Fibroblast of lung (primary cell): ENCODE results near the gene RASA2. TPM values are rescaled to one million over a fixed set of nuclear protein-coding genes. Genes with fewer than 3 reads are reported as not detected.

ENCODE experiments used
- DNase-seq, 2 donors: peaks; one replicate each; pipeline versions ENCODE4 v3.0.0 to v3.0.0-alpha.2; 2010; ENCODE audit warnings: low read depth in 2 of 2
- H2AFZ ChIP-seq: 2 replicates; pipeline ENCODE4 v1.5.1; 2012; ENCODE audit warnings: low read length, control low read depth, inconsistent platforms
- H3K27ac ChIP-seq: 2 replicates; pipeline ENCODE4 v1.5.1; 2011; ENCODE audit warnings: low read length, control low read depth; ENCODE audit not compliant: insufficient read depth
- H3K27me3 ChIP-seq: 2 replicates; pipeline ENCODE4 v1.5.1; 2011; ENCODE audit warnings: mild to moderate bottlenecking, low read length; ENCODE audit not compliant: control insufficient read depth, insufficient read depth
- H3K36me3 ChIP-seq: 2 replicates; pipeline ENCODE4 v1.5.1; 2011; ENCODE audit warnings: low read length; ENCODE audit not compliant: control insufficient read depth, insufficient read depth
- H3K4me1 ChIP-seq: 2 replicates; pipeline ENCODE4 v1.5.1; 2011; ENCODE audit warnings: low read length; ENCODE audit not compliant: control insufficient read depth, insufficient read depth; ENCODE audit errors: extremely low read depth
- H3K4me2 ChIP-seq: 2 replicates; pipeline ENCODE4 v1.5.1; 2011; ENCODE audit warnings: low read length, control low read depth; ENCODE audit not compliant: insufficient read depth; ENCODE audit errors: extremely low read depth
- H3K4me3 ChIP-seq, 4 experiments: fragments of 200-600 bp in 1 of 4; sonication (generic) in 1 of 4; replicated peaks in 1 of 4; 2 replicates each; pipeline ENCODE4 v1.5.1; 2011 to 2016; ENCODE audit warnings: low read length in 4 of 4, low read depth in 3 of 4, mild to moderate bottlenecking in 3 of 4, control low read depth in 2 of 4, inconsistent platforms in 1 of 4, mixed read lengths in 1 of 4; ENCODE audit not compliant: insufficient read depth in 1 of 4; ENCODE audit errors: control extremely low read depth in 1 of 4
- H3K79me2 ChIP-seq: 2 replicates; pipeline ENCODE4 v1.5.1; 2012; ENCODE audit warnings: mild to moderate bottlenecking, low read length, inconsistent platforms; ENCODE audit not compliant: control insufficient read depth, insufficient read depth
- H3K9ac ChIP-seq: 2 replicates; pipeline ENCODE4 v1.5.1; 2011; ENCODE audit warnings: mild to moderate bottlenecking, low read length, control low read depth; ENCODE audit not compliant: insufficient read depth
- H3K9me3 ChIP-seq: 2 replicates; pipeline ENCODE4 v1.5.1; 2012; ENCODE audit warnings: low read depth, low read length; ENCODE audit not compliant: control insufficient read depth, insufficient read depth
- H4K20me1 ChIP-seq: 2 replicates; pipeline ENCODE4 v1.5.1; 2011; ENCODE audit warnings: low read length; ENCODE audit not compliant: control insufficient read depth, insufficient read depth; ENCODE audit errors: extremely low read depth
- EZH2 ChIP-seq: IDR thresholded peaks from 2 replicates; pipeline ENCODE4 v1.5.1; 2012; ENCODE audit warnings: low read length, control low read depth, mild to moderate bottlenecking; ENCODE audit errors: missing control alignments
- polyA plus RNA-seq, 2 donors: library from polyadenylated mRNA; depleted of rRNA in 1 of 2; stranded (reverse) in 1 of 2; unstranded in 1 of 2; fragments of >200 nt; gene quantifications; 2 replicates each; pipeline ENCODE4 v1.2.1, GENCODE V29; 2011 to 2012; ENCODE audit warnings: missing spikeins in 1 of 2
- total RNA-seq: library from RNA; depleted of rRNA; stranded (reverse); fragments of >200 nt; gene quantifications from 2 replicates; pipeline ENCODE4 v1.2.1, GENCODE V29; 2014
- TF ChIP-seq, protein P1 (sequence below), 2 donors: IDR thresholded peaks in 1 of 2; conservative IDR thresholded peaks in 1 of 2; 1 replicate in 1 of 2; 2 replicates in 1 of 2; pipeline ENCODE4 v1.5.1; 2011 to 2012; ENCODE audit warnings: low read length in 2 of 2, control low read depth in 1 of 2, inconsistent platforms in 1 of 2, low read depth in 1 of 2, mild to moderate bottlenecking in 1 of 2

Gene RASA2
- total and polyA plus RNA-seq, 2 donors (not counting 1 experiment from before 2014, with no cell fraction given) = 10.0 to 11.4 TPM

DNA sequence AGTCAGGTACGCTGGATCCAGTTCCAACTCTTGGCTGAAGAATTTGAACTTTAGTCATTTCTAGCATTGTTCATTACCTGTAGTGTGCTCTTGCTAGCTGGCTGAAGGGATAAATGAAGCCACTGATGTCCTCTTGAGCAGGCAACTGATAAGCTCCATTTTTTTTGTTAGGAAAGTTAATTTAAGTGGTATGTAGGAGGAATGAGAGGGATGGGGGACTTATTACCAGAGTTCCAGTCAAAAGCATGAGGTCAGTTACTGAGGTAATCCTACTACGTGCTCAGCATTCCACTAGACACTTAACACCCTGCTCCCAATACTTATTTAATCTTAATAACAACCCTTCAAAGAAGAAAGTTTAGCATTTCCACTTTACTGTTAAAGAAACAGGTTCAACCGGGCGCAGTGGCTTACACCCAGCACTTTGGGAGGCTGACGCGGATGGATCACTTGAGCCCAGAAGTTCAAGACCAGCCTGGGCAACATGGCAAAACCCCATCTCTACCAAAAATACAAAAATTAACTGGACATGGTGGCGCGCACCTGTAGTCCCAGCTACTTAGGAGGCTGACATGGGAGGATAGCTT lies 2.0 kb upstream of the RASA2 start:
- DNase-seq = no peak
- TF ChIP-seq, protein P1, sequence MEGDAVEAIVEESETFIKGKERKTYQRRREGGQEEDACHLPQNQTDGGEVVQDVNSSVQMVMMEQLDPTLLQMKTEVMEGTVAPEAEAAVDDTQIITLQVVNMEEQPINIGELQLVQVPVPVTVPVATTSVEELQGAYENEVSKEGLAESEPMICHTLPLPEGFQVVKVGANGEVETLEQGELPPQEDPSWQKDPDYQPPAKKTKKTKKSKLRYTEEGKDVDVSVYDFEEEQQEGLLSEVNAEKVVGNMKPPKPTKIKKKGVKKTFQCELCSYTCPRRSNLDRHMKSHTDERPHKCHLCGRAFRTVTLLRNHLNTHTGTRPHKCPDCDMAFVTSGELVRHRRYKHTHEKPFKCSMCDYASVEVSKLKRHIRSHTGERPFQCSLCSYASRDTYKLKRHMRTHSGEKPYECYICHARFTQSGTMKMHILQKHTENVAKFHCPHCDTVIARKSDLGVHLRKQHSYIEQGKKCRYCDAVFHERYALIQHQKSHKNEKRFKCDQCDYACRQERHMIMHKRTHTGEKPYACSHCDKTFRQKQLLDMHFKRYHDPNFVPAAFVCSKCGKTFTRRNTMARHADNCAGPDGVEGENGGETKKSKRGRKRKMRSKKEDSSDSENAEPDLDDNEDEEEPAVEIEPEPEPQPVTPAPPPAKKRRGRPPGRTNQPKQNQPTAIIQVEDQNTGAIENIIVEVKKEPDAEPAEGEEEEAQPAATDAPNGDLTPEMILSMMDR (conservative IDR thresholded peaks at IDR 0.05 in 1 of 2, IDR thresholded peaks at IDR 0.05 in 1 of 2; ENCODE audit: low read depth in 1 of 2, low read length in 2 of 2) = no peak
- TF ChIP-seq EZH2 = no peak
- no peaks in the 10 kb centered on the region for H3K9me3 ChIP-seq
- H3K79me2 ChIP-seq = peaks cover 21% of the 10 kb centered on the region
- H3K36me3 ChIP-seq = no peaks in the 10 kb centered on the region
- H3K4me3 ChIP-seq = no peak overlapping the region
- no peaks in the 10 kb centered on the region for H3K27me3 ChIP-seq
- no peak overlapping the region for H2AFZ ChIP-seq
- H3K4me1 ChIP-seq = peaks cover 5% of the 10 kb centered on the region
- H4K20me1 ChIP-seq = no peaks in the 10 kb centered on the region
- no peak overlapping the region for H3K9ac ChIP-seq
- no peak overlapping the region for H3K4me2 ChIP-seq
- H3K27ac ChIP-seq = no peak overlapping the region

DNA sequence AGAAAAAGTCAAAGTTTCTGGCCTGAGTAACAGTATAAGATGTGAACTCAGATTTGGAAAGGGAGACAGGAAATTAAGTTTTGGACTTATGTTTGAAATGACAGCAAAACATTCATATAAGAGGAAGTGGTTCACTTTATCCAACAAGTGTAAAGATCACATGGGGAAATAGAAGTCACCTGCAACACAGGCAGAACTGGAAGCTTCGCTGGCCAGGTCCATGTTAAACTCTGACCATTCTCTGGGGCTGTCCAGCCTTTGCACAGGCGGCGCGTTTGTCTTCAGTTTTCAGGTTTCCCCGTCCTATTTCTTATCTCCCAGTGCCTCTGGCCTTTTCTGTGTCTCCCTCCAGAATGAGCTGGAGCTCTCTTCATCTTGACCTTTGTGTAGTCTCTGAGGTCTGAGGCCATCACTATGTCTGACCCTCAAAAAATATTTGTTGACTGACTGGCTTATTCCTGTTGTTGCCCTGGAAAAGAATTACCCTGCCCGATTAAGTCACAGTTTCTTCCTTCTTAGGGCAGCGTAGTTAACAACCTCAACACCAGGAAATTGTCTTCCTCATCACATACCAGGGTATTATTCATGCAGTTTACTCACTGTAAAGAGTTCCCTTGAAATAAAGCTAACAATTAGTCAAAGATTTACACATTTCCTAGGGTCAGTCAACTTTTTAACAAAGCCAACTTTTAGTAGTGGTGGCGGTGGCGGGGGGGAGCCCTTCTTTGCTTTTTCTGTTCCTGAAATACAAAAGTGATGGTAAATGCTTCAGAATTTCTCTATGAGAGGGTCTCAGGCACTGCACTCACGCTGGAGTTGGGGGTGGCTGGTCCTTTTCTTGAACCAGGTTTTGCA lies 959 bp upstream of the RASA2 start:
- Histone ChIP-seq H3K27me3 (no peaks in the 10 kb centered on the region), H3K79me2 (peaks cover 32% of the 10 kb centered on the region), H3K9ac (no peak overlapping the region), H2AFZ (no peak overlapping the region), H3K4me2 (peak overlapping the region; percentile 42), H3K4me3 (peak overlapping the region in 3 of 4 experiments; percentile 46 to 72 (median 58)), H3K9me3 (no peaks in the 10 kb centered on the region), H4K20me1 (no peaks in the 10 kb centered on the region), H3K4me1 (peaks cover 5% of the 10 kb centered on the region), H3K27ac (peak overlapping the region; percentile 62), H3K36me3 (no peaks in the 10 kb centered on the region)
- no peak for TF ChIP-seq EZH2
- TF ChIP-seq, protein P1 (conservative IDR thresholded peaks at IDR 0.05 in 1 of 2, IDR thresholded peaks at IDR 0.05 in 1 of 2; ENCODE audit: low read depth in 1 of 2, low read length in 2 of 2) = no peak
- peak; percentile 40 to 88 for DNase-seq

DNA sequence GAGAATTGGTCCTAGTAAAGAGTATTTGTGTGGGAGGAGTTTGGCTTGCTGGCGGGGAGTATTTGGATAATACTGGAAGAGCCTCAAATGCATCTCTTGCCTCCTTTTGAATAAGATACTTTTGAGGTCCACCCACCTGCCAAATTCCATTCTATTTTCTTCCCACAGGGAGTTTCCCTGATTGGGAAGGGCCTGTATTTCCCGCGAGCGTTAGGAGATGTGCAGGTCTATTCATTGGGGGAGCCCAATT lies 406 bp upstream of the RASA2 start:
- DNase-seq = peak in 1 of 2 donors; percentile 84
- Histone ChIP-seq H2AFZ (no peak overlapping the region), H4K20me1 (no peaks in the 10 kb centered on the region)

More for the DNA sequence above, 406 bp upstream of the RASA2 start:
- TF ChIP-seq, protein P1 (conservative IDR thresholded peaks at IDR 0.05 in 1 of 2, IDR thresholded peaks at IDR 0.05 in 1 of 2; ENCODE audit: low read depth in 1 of 2, low read length in 2 of 2) = no peak
- no peak for TF ChIP-seq EZH2
- peak overlapping the region; percentile 62 for H3K27ac ChIP-seq
- peaks cover 5% of the 10 kb centered on the region for H3K4me1 ChIP-seq
- H3K36me3 ChIP-seq = no peaks in the 10 kb centered on the region
- H3K27me3 ChIP-seq = no peaks in the 10 kb centered on the region
- H3K9ac ChIP-seq = no peak overlapping the region
- H3K9me3 ChIP-seq = no peaks in the 10 kb centered on the region
- peak overlapping the region; percentile 42 for H3K4me2 ChIP-seq
- peak overlapping the region; percentile 15 to 72 (median 52) for H3K4me3 ChIP-seq
- H3K79me2 ChIP-seq = peaks cover 37% of the 10 kb centered on the region
